HEK293 (cell line): ENCODE results near the gene HSPBAP1.

Experiments used
- CTCF ChIA-PET: fragments of 350-600 bp; formaldehyde crosslinking; extraction: SDS; loops from one replicate; lab custom pipeline; 2021; ENCODE audit warnings: antibody characterized with exemption; lab: Yijun Ruan, JAX
- POLR2A ChIA-PET: fragments of 300-600 bp; formaldehyde crosslinking; extraction: SDS; loops from one replicate; lab custom pipeline; 2020; ENCODE audit warnings: antibody characterized with exemption, inconsistent platforms; lab: Yijun Ruan, JAX
- H3K27ac ChIP-seq: fragments of 200-500 bp; sonication (Bioruptor generic); 2 replicates; pipeline ENCODE4 v1.5.1; 2014; ENCODE audit warnings: low read depth, low read length, control low read depth, inconsistent platforms; ENCODE audit errors: extremely low read depth
- H3K36me3 ChIP-seq, 2 experiments: fragments of 200-500 bp in 1 of 2; sonication (Bioruptor generic) in 1 of 2; 1 replicate in 1 of 2; 2 replicates in 1 of 2; pipeline ENCODE4 v1.5.1; 2014 to 2017; ENCODE audit warnings: inconsistent platforms in 2 of 2, low read length in 2 of 2; ENCODE audit not compliant: control insufficient read depth in 2 of 2, insufficient read depth in 1 of 2
- H3K4me1 ChIP-seq: fragments of 200-500 bp; sonication (Bioruptor generic); 2 replicates; pipeline ENCODE4 v1.5.1; 2014; ENCODE audit warnings: mild to moderate bottlenecking, low read length, inconsistent platforms; ENCODE audit not compliant: control insufficient read depth, insufficient read depth
- H3K4me3 ChIP-seq: 2 replicates; pipeline ENCODE4 v1.5.1; 2011; ENCODE audit warnings: low read depth, mild to moderate bottlenecking, control low read depth, low read length, moderate library complexity
- H3K9me3 ChIP-seq: fragments of 200-500 bp; sonication (Bioruptor generic); 2 replicates; pipeline ENCODE4 v1.5.1; 2014; ENCODE audit warnings: low read depth, low read length, inconsistent platforms; ENCODE audit not compliant: control insufficient read depth, insufficient read depth
- HOXC10 ChIP-seq: sonication (generic); formaldehyde crosslinking; IDR thresholded peaks from 2 replicates; pipeline ENCODE4 v1.8.1; 2023; ENCODE audit warnings: mild to moderate bottlenecking, missing genetic modification reagents
- IKZF3 ChIP-seq: fragments of 450-650 bp; IDR thresholded peaks from 2 replicates; pipeline ENCODE4 v1.5.0; 2018; ENCODE audit warnings: missing biosample characterization, mild to moderate bottlenecking, missing genetic modification characterization, moderate library complexity
- PRDM1 ChIP-seq: fragments of 450-650 bp; formaldehyde crosslinking; IDR thresholded peaks from 2 replicates; pipeline ENCODE4; 2016; ENCODE audit warnings: missing biosample characterization, missing genetic modification characterization
- SCRT2 ChIP-seq: fragments of 450-650 bp; formaldehyde crosslinking; IDR thresholded peaks from 2 replicates; pipeline ENCODE4 v1.5.1; 2016; ENCODE audit warnings: missing biosample characterization, missing genetic modification characterization
- SP7 ChIP-seq: fragments of 450-650 bp; formaldehyde crosslinking; IDR thresholded peaks from 2 replicates; pipeline ENCODE4 v1.5.1; 2016; ENCODE audit warnings: missing biosample characterization, missing genetic modification characterization
- ZBTB17 ChIP-seq: fragments of 450-650 bp; formaldehyde crosslinking; IDR thresholded peaks from 2 replicates; pipeline ENCODE4 v1.5.1; 2016; ENCODE audit warnings: missing biosample characterization, missing genetic modification characterization
- ZFP3 ChIP-seq: fragments of 450-650 bp; formaldehyde crosslinking; IDR thresholded peaks from 2 replicates; pipeline ENCODE4 v1.5.1; 2016; ENCODE audit warnings: low read depth, missing biosample characterization, missing genetic modification characterization
- ZNF133 ChIP-seq: fragments of 450-650 bp; formaldehyde crosslinking; IDR thresholded peaks from 2 replicates; pipeline ENCODE4 v1.5.1; 2016; ENCODE audit warnings: missing biosample characterization, missing genetic modification characterization
- ZNF19 ChIP-seq: fragments of 450-650 bp; formaldehyde crosslinking; IDR thresholded peaks from 2 replicates; pipeline ENCODE4; 2016; ENCODE audit warnings: missing biosample characterization, missing genetic modification characterization, low read depth
- ZNF473 ChIP-seq: fragments of 450-650 bp; formaldehyde crosslinking; IDR thresholded peaks from 2 replicates; pipeline ENCODE4 v1.5.1; 2017; ENCODE audit warnings: missing biosample characterization, missing genetic modification characterization
- ZNF600 ChIP-seq: fragments of 450-650 bp; formaldehyde crosslinking; IDR thresholded peaks from 2 replicates; pipeline ENCODE4 v1.5.1; 2016; ENCODE audit warnings: missing biosample characterization, missing genetic modification characterization
- ZNF707 ChIP-seq: fragments of 450-650 bp; formaldehyde crosslinking; IDR thresholded peaks from 2 replicates; pipeline ENCODE4 v1.5.1; 2016; ENCODE audit warnings: missing biosample characterization, missing genetic modification characterization
- TF ChIP-seq, protein P1 (sequence below): fragments of 450-650 bp; formaldehyde crosslinking; IDR thresholded peaks from 2 replicates; pipeline ENCODE4 v1.5.1; 2016; ENCODE audit warnings: missing biosample characterization, missing genetic modification characterization
- TF ChIP-seq, protein P2 (sequence below): fragments of 450-650 bp; formaldehyde crosslinking; IDR thresholded peaks from 2 replicates; pipeline ENCODE4 v1.5.1; 2016; ENCODE audit warnings: missing biosample characterization, missing genetic modification characterization, borderline replicate concordance
- TF ChIP-seq, protein P3 (sequence below): fragments of 450-650 bp; formaldehyde crosslinking; IDR thresholded peaks from 2 replicates; pipeline ENCODE4 v1.5.1; 2016; ENCODE audit warnings: missing biosample characterization, missing genetic modification characterization
- TF ChIP-seq, protein P4 (sequence below): fragments of 450-650 bp; formaldehyde crosslinking; IDR thresholded peaks from 2 replicates; pipeline ENCODE4 v1.5.1; 2016; ENCODE audit warnings: missing biosample characterization, missing genetic modification characterization
- TF ChIP-seq, protein P5 (sequence below): fragments of 450-650 bp; formaldehyde crosslinking; IDR thresholded peaks from 2 replicates; pipeline ENCODE4; 2016; ENCODE audit warnings: missing biosample characterization, missing genetic modification characterization

HSPBAP1 gene

DNA sequence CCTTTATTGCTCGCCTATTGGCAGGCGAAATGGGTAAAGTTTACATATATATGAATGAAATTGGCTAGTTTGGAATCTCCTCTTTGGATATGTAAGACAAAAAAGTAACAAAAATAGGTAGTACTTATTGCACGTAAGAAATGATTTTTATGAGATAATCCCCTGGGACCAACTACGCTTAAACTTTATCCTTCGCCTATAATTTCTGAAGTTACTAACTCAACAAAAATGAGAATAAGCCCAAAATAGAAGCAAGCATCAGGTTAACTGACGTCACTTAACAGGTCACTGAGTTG, 800 bp upstream of the HSPBAP1 start (continued):
- TF ChIP-seq ZNF133 (no peak), SCRT2 (peak; percentile 92)
- TF ChIP-seq, protein P1, sequence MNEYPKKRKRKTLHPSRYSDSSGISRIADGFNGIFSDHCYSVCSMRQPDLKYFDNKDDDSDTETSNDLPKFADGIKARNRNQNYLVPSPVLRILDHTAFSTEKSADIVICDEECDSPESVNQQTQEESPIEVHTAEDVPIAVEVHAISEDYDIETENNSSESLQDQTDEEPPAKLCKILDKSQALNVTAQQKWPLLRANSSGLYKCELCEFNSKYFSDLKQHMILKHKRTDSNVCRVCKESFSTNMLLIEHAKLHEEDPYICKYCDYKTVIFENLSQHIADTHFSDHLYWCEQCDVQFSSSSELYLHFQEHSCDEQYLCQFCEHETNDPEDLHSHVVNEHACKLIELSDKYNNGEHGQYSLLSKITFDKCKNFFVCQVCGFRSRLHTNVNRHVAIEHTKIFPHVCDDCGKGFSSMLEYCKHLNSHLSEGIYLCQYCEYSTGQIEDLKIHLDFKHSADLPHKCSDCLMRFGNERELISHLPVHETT (tag by site-specific recombination), result peak; percentile 80; the same call in 1 of the 2 replicates

DNA sequence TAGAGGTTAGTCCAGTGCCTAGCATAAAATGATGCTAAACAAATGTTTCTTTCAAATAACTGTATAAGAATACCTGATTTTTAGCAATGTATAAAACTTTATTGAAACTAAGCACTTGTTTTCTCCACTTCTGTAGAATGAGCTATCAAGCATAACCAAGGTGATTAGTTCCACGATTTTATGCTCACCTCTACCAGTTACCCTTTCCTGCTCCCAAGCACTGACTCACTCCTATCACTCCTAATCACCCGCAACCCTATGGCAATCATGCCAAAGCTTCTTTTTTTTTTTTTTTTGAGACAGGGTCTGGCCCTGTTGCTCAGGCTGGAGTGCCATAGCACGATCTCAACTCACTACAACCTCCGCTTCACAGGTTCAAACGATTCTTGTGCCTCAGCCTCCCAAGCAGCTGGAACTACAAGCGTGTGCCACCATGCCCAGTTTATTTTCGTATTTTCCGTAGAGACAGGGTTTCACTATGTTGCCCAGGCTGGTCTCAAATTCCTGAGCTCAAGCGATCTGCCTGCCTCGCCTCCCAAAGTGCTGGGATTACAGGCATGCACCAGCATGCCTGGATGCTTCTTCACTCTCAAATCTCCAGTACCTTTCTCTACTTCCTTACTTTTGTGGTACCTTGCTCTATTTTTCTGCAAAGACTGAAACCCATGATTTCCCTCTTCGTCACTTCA, 3.9 kb downstream of the HSPBAP1 start:
- Histone ChIP-seq H3K27ac (no peak overlapping the region), H3K4me1 (no peaks in the 10 kb centered on the region), H3K9me3 (no peaks in the 10 kb centered on the region), H3K4me3 (no peak overlapping the region), H3K36me3 (no peaks in the 10 kb centered on the region)
- POLR2A ChIA-PET, result no interaction called here
- CTCF ChIA-PET, result no interaction called here
- TF ChIP-seq ZNF600 (tag by site-specific recombination), result 0 out of 2 replicates have a peak, but pooled peaks have one; percentile 39
- TF ChIP-seq PRDM1 (tag by site-specific recombination), result peak; percentile 58; the same call in 1 of the 2 replicates
- TF ChIP-seq ZBTB17 (tag by site-specific recombination), result peak; percentile 53
- TF ChIP-seq ZNF19 (tag by site-specific recombination), result no peak
- no peak for TF ChIP-seq ZNF707 (tag by site-specific recombination)
- TF ChIP-seq, protein P2, sequence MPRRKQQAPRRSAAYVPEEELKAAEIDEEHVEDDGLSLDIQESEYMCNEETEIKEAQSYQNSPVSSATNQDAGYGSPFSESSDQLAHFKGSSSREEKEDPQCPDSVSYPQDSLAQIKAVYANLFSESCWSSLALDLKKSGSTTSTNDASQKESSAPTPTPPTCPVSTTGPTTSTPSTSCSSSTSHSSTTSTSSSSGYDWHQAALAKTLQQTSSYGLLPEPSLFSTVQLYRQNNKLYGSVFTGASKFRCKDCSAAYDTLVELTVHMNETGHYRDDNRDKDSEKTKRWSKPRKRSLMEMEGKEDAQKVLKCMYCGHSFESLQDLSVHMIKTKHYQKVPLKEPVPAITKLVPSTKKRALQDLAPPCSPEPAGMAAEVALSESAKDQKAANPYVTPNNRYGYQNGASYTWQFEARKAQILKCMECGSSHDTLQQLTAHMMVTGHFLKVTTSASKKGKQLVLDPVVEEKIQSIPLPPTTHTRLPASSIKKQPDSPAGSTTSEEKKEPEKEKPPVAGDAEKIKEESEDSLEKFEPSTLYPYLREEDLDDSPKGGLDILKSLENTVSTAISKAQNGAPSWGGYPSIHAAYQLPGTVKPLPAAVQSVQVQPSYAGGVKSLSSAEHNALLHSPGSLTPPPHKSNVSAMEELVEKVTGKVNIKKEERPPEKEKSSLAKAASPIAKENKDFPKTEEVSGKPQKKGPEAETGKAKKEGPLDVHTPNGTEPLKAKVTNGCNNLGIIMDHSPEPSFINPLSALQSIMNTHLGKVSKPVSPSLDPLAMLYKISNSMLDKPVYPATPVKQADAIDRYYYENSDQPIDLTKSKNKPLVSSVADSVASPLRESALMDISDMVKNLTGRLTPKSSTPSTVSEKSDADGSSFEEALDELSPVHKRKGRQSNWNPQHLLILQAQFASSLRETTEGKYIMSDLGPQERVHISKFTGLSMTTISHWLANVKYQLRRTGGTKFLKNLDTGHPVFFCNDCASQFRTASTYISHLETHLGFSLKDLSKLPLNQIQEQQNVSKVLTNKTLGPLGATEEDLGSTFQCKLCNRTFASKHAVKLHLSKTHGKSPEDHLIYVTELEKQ (tag by site-specific recombination), result no peak
- TF ChIP-seq ZNF473, result no peak

DNA sequence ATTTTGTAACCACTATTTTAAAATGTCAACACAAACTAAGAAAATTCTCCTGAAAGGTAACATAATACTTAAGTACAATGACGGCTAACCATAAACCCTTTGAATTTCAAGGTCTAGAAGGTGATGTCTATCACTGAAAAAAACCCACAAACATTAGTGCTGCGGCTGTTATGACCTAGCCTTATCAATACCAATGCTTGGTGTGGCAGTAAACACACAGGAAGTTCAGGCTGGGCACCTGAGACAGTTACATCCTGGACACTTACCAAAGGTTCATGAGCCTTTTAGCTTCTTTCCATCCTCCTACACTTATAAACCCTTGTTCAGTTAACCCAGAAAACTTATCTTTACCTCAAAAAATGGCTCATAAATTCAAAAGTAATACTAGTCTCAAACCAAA, 5.8 kb downstream of the HSPBAP1 start:
- Histone ChIP-seq H3K9me3 (no peaks in the 10 kb centered on the region), H3K27ac (no peak overlapping the region), H3K4me1 (no peaks in the 10 kb centered on the region), H3K36me3 (no peaks in the 10 kb centered on the region)
- POLR2A ChIA-PET, result no interaction called here
- CTCF ChIA-PET, result interaction anchor here (0.6 kb wide), 1 partner anchor 480 kb away, joined by 3 read pairs; no protein-coding TSS in a partner anchor
- no peak for TF ChIP-seq HOXC10 (CRISPR knock-in tag)
- no peak for TF ChIP-seq SP7 (tag by site-specific recombination)
- TF ChIP-seq, protein P3, sequence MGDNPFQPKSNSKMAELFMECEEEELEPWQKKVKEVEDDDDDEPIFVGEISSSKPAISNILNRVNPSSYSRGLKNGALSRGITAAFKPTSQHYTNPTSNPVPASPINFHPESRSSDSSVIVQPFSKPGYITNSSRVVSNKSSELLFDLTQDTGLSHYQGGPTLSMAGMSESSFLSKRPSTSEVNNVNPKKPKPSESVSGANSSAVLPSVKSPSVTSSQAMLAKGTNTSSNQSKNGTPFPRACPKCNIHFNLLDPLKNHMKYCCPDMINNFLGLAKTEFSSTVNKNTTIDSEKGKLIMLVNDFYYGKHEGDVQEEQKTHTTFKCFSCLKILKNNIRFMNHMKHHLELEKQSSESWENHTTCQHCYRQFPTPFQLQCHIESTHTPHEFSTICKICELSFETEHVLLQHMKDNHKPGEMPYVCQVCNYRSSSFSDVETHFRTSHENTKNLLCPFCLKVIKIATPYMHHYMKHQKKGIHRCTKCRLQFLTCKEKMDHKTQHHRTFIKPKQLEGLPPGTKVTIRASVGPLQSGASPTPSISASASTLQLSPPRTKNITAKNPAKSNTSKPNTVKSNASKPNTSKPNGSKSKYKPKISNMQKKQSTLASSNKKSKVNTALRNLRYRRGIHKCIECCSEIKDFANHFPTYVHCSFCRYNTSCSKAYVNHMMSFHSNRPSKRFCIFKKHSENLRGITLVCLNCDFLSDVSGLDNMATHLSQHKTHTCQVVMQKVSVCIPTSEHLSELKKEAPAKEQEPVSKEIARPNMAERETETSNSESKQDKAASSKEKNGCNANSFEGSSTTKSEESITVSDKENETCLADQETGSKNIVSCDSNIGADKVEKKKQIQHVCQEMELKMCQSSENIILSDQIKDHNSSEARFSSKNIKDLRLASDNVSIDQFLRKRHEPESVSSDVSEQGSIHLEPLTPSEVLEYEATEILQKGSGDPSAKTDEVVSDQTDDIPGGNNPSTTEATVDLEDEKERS (tag by site-specific recombination), result no peak
- TF ChIP-seq ZFP3, result no peak
- TF ChIP-seq, protein P4, sequence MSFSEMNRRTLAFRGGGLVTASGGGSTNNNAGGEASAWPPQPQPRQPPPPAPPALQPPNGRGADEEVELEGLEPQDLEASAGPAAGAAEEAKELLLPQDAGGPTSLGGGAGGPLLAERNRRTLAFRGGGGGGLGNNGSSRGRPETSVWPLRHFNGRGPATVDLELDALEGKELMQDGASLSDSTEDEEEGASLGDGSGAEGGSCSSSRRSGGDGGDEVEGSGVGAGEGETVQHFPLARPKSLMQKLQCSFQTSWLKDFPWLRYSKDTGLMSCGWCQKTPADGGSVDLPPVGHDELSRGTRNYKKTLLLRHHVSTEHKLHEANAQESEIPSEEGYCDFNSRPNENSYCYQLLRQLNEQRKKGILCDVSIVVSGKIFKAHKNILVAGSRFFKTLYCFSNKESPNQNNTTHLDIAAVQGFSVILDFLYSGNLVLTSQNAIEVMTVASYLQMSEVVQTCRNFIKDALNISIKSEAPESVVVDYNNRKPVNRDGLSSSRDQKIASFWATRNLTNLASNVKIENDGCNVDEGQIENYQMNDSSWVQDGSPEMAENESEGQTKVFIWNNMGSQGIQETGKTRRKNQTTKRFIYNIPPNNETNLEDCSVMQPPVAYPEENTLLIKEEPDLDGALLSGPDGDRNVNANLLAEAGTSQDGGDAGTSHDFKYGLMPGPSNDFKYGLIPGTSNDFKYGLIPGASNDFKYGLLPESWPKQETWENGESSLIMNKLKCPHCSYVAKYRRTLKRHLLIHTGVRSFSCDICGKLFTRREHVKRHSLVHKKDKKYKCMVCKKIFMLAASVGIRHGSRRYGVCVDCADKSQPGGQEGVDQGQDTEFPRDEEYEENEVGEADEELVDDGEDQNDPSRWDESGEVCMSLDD (tag by site-specific recombination), result no peak
- no peak for TF ChIP-seq IKZF3 (tag by site-specific recombination)
- TF ChIP-seq, protein P5, sequence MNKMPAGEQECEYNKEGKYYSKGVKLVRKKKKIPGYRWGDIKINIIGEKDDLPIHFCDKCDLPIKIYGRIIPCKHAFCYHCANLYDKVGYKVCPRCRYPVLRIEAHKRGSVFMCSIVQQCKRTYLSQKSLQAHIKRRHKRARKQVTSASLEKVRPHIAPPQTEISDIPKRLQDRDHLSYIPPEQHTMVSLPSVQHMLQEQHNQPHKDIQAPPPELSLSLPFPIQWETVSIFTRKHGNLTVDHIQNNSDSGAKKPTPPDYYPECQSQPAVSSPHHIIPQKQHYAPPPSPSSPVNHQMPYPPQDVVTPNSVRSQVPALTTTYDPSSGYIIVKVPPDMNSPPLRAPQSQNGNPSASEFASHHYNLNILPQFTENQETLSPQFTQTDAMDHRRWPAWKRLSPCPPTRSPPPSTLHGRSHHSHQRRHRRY (tag by site-specific recombination), result no peak
- TF ChIP-seq, all 188 proteins: peak for 0
- no peak overlapping the region for H3K4me3 ChIP-seq
